ENCODE measurements around the gene CATSPER3.

DNA sequence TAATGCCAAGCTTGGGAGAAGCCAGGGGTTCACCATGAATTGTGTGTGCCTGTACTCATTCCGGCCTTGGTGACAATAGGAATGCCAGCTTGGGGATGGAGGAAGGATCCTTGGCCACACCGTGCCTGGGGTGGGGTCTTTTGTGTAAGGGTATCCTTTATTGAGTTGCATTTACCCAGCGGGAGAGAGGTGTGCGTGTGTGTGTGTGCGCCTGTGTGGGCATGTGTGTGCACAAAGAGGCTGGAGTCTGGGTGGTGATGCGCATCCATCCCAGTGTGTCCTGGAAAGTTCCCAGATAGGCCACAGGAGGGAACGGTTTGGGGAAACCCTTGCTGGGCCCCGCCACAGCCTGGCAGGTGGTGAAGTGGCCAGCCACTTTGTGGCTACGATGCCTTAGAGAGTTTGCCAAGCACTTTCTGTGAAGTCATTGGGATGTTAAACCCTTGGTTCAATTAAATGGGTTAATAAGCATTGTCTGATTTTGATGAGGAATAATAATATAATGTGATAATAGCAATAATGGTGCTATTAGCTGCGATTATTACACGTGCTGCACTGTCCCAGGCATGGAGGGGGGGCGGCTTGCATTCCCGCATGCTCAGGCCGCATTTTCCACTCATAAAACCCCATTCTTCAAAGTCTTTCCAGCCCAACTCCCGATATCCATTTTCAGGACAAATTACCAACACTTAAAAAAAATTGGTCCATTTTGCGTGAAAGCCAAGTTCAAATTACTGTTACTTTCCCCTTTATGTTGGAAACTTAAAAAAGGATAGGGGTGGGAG is 52.6 kb downstream of the CATSPER3 start:
- TF ChIP-seq CTCF (optimal IDR thresholded peaks at IDR 0.05 in 1 of 3, IDR thresholded peaks at IDR 0.05 in 1 of 3, conservative IDR thresholded peaks at IDR 0.05 in 1 of 3; ENCODE audit: extremely low read depth in 1 of 3, insufficient read depth in 2 of 3, low read length in 3 of 3), result no peak
- TF ChIP-seq EZH2 (IDR thresholded peaks at IDR 0.05; ENCODE audit: low read length), result no peak
